ENCODE results near the gene WRAP53.

Gene WRAP53

GRCh38 chr17:7747635-7748071 is 59.4 kb downstream of the WRAP53 start:
- DNase-seq: no peak

GRCh38 chr17:7748076-7748775 is 59.9 kb downstream of the WRAP53 start:
- DNase-seq: no peak

GRCh38 chr17:7750321-7750821 is 62.1 kb downstream of the WRAP53 start:
- no peak for DNase-seq

Data from stimulated activated CD4-positive, alpha-beta T cell treated with anti-CD3 and anti-CD28 coated beads, Interleukin-12 subunit alpha, Interleukin-12 subunit beta, amount 100 ng/mL, for 4 hours (primary cell).